Hematopoietic multipotent progenitor cell treated with erythropoietin and hydrocortisone succinate and interleukin-3 and kit ligand, for 15 days (in vitro differentiated cells): ENCODE results near the gene ARID4B.
"Not testable (repeated sequence)": the region's sequence is repeated elsewhere in the genome, so short reads cannot be mapped to it uniquely, and the experiment has no call there.

Source experiments
- DNase-seq: peaks from one replicate; pipeline ENCODE4 v3.0.0-alpha.2; 2015; ENCODE audit warnings: low spot score

ARID4B gene

DNA sequence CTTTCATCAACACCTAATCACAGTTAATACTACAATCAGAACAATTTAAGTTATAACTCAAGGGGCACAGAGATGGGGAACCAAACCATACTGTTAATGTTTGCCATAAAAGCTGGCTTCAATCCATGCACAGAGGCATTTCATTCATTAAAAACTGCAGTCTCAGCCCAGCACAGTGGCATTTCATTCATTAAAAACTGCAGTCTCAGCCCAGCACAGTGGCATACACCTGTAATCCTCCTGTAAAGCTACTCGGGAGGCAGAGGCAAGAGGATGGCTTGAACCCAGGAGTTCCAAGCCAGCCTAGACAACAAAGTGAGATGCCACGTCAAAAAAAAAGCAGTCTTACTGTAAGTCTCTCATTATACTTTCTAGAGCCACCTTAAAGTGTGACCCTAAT is 29.2 kb downstream of the ARID4B start:
- no peak for DNase-seq

DNA sequence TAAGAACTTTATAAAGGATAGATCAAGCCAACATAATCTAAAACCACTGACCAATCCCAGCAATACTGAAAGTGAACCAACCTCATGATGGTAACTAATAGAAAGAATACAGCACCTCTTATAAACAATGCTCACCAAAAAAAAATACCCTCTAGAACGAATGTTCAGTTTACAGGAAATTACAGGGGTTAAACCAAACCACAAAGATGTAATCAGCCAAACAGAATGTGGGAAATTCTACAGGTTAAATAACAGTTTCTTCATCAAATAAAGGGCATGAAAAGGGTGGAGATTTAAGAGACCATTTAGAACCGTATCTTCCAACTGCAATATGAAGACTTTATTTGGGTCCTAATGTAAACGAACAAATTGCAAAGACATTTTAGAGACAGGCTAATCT is 30.4 kb downstream of the ARID4B start:
- DNase-seq: no peak

DNA sequence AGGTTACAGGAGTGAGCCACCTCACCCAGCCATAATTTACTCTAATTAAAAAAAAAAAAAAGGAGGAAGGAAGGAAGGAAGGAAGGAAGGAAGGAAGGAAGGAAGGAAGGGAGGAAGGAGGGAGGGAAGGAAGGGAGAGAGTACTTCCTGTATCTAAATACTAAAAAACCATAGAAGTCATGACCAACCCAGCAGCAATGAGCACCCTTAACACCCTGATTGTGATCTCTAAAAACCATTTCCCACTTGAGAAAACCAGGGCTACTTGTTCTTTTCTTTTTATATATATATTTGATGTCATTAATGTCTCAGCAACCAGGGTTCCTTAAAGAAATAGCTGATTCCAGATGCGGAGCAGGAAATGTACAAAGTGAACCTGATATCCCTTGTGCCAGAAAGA is 31.2 kb downstream of the ARID4B start:
- DNase-seq: no peak

DNA sequence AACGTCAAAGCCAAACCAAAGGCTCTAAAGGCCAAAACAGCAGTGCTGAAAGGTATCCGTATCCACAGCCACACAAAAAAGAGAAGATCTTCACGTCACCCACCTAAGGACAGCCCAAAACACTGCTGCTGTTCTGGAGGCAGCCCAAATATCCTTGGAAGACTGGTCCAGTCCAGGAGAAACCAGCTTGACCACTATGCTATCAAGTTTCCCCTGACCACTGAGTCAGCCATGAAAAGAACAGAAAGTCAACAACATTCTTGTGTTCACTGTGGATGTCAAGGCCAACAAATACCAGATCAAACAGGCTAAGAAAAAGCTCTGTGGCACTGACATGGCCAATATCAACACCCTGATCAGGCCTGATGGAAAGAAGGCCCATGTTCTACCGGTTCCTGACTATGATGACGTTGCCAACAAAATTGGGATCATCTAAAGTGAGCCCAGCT is 32.1 kb downstream of the ARID4B start:
- DNase-seq: no peak

DNA sequence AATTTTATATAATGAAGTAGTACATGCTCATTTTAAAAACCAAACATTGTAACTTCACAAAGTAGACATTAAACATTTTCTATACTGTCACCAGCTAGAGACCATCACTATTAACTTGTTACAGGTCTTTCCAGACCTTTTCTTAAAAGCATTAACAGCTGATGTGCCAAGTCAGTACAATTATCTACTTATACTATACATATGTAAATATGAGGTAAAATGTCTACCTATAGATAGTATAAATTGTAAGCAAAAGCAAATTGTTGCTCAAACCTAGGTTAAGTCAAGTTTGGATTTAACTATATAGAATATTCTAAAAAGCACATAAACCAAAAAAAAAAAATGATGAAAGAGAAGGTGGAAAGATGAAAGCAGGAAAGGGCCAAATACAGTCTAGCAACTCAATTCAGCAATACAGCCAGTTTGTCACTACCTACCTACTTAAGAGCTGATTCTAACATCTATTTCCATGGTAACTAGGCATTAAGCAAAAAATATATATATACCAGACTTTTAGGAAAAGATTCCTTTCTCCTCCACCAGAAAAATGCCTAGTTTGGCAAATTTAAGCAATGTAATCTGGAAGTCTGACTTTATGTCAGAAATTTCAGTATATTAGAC is 34.5 kb downstream of the ARID4B start:
- no peak for DNase-seq

DNA sequence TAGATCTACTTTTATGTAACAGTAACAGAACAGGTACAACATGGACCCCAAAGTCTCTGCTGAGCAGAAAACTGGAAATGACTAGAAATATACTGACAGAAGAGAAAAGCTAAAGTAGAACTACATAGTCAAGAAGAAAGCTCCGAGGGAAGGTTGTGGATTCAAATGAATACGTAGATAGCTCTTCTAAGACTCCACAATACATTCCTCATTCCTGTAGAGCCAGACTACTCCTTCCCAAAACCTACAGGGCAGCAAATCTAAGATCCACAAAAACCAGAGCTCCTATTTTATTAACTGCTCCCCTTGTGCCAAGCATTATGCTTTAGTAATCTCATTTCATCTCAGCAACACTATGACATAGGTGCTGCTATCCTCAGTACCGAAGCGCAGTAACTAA is 35.2 kb downstream of the ARID4B start:
- no peak for DNase-seq

DNA sequence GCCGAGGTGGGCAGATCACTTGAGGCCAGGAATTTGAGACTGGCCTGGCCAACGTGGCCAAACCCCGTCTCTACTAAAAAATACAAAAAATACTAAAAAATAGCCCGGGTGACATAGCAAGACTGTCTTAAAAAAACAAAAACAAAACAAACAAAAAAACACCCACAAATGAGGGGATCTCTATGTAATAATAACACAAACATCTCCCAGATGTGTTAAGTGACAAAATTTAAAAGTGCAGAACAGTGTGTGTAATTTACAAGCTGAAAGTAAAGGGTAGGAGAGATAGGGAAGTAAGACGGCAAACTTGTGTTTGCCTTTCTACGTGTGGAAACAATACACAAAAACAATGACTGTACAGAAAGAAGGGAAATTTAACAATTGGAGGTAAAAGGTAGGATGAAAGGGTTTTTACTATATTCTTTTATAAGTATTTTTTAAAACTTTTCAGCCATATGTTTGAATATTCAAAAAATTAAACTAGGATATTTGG is 36.3 kb downstream of the ARID4B start:
- no peak for DNase-seq

DNA sequence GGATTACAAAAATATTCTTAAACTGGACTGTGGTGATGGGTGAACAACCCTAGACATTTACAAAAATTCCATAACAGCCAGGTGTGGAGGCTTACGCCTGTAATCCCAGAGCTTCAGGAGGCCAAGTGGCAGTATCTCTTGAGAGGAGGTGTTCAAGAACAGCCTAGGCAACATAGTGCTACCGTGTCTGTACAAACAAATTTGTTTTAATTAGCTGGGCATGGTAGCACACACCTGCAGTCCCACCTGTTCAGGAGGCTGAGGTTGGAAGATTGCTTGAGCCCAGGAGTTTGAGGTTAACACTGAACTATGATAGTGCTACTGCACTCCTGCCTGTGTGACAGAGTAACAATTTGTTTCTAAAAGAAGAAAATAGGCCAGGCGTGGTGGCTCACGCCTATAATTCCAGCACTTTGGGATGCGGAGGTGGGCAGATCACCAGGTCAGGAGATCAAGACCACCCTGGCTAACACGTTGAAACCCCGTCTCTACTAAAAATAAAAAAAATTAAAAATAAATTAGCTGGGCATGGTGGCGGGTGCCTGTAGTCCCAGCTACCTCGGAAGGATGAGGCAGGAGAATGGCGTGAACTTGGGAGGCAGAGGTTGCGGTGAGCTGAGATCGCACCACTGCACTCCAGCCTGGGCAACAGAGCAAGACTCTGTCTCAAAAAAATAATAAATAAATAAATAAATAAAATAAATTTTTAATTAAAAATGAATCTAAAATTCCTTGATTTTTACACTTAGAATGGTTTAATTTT is 37.1 kb downstream of the ARID4B start:
- no peak for DNase-seq

DNA sequence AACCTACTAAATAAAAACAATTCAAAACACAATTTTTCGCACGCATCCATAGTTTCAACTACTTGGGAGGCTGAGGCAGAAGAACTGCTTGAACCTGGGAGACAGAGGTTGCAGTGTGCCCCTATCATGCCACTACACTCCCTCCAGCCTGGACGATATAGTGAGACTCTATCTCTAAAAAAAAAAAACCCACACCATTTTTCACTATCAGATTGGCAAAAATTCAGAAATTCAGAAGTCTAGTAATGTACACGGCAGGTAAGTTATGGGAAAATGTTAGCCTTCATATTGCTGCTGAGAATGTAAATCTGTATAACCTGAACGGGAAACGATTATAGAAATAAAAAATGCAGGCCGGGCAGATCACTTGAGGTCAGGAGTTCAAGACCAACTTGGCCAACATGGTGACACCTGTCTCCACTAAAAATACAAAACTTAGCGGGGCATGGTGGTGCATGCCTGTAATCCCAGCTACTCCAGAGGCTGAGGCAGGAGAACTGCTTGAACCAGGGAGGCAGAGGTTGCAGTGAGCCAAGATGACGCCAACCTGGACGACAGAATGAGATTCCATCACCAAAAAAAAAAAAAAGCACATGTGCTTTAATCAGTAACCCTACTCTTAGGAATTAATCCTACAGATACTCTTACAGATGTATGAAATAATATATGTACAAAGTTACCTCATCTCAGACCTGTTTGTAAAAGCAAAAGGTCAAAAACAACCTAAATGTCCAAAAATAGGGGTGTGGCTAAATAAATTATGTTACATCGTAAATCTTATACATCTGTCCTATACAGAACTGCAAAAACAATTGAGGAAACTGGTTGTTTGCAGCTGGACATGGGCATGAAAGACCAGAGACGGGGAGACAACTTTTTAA is 37.9 kb downstream of the ARID4B start:
- DNase-seq: no peak

DNA sequence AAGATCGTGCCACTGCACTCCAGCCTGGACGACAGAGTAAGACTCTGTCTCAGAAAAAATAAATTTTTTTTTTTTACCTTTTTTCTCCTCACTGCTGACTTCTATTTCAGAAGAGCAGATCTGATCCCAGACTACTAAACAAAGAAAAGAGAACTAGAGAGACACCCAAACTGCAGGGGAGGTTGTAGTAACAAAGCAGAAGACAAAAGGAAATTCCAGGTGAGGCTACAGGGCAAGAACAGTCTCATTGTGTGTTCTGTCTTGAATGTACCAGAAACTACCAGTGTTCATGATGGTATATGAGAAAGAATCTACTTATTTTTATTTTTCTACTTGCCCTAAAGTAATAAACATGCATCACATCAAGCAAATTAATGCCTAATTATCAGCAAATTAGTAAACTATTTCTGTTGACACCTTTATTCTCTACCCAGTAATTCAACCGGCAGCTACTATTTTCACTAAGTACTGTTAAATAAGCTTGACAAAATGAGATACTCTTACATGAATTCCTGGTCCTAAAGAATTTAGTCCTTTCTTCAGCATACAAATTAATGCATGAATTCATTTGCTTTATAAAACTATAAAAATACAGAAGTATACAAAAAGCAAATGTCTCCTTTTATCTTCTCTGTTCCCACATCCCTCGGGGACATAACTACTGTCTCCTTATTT is 40.6 kb downstream of the ARID4B start:
- DNase-seq: no peak

DNA sequence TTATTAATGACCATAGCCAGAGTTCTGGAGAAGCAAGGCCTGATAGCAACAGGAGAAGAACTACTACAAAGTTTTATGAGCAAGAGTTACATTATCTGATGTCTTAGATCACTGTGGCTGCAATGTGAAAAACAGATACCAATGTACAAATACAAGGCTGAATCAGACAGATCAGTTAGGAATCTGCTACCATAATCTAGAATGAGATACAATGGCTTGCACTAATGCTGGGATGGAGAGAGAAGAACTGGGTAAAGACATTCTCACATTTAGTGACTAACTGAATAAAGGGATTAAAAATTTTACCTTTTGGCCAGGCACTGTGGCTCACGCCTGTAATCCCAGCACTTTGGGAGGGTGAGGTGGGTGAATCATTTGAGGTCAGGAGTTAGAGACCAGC is 41.3 kb downstream of the ARID4B start:
- no peak for DNase-seq

DNA sequence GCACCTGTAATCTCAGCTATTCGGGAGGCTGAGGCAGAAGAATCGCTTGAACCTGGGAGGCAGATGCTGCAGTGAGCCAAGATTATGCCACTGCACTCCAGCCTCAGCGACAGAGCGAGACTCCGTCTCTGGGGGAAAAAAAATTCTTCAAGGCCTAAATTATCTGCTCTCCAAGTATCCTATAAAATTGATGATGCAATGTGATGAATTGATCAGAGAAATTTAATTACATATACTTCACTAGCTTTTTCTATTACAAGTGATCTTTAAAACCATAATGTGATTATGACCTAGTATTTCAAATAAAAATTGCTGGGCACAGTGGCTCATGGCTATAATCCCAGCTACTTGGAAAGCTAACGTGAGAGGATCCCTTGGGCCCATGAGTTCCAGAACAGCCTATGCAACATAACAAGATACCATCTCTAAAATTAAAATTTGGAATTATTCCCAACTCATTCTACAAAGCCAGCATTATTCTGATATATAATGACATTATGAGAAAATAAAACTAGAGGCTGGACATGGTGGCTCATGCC is 43.7 kb downstream of the ARID4B start:
- DNase-seq: no peak

DNA sequence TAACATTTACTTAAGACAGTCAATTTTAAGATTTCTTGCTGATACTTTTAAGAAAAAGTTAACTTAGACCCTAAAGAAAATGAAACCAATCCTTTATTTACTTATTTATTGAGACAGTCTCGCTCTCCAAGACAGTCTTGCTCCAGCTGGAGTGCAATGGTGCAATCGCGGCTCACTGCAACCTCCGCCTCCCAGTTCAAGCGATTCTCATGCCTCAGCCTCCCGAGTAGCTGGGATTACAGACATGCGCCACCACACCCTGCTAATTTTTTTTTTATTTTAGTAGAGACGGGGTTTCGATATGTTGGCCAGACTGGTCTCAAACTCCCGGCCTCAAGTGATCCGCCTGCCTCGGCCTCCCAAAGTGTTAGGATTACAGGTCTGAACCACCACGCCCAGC is 44.3 kb downstream of the ARID4B start:
- not testable (repeated sequence) for DNase-seq

DNA sequence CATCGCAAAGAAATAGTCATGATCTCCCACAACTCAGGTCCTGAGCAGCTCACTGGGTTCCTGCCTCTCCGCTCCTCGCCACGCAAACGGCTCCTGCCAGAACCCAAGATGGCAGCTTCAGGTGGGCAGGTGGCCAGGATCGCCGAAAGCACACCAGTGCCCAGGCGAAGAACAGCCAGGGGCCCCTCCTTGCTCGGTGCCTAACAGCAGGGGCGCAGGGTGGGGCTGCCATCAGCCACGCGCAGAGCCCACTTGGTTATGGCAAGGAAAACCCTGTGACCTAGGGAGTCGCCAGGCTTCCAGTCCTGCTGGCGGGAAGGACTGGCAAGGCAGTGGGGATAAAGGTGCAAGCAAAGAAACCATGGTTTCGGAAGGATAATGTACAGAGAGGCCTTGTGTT is 47.5 kb downstream of the ARID4B start:
- DNase-seq: no peak

DNA sequence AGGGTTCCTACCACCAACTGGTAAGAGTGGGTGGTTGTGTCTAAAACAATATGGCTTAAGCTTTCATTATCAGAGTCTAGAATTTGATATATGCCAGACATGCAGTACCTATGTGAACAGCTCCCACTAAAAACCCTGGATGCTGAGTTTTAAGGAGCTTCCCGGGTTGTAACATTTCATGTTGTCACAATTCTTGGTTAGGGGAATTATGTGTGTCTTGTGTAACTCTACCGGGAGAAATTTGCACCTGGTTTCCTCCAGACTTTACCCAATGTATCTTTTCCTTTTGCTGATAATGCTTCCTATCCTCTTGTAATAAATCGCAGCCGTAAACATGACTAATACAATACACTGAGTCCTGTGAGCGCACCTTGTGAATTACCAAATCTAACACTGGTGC is 48.3 kb downstream of the ARID4B start:
- DNase-seq: no peak

DNA sequence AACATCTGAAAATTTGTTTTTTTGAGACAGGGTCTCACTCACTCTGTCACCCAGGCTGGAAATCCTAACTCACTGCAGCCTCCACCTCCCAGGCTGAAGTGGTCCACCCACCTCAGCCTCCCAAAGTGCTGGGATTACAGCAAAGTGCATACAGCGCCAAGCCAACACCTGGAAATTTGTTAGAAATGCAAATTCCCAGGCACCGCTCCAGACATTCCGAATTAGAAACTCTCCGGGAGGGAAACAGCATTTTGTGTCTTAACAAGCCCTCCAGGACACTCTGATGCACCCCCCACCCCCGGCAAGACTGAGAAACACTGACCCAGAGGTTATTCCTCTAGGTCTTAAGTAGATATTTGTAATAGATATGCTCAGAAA is 49.1 kb downstream of the ARID4B start:
- no peak for DNase-seq

DNA sequence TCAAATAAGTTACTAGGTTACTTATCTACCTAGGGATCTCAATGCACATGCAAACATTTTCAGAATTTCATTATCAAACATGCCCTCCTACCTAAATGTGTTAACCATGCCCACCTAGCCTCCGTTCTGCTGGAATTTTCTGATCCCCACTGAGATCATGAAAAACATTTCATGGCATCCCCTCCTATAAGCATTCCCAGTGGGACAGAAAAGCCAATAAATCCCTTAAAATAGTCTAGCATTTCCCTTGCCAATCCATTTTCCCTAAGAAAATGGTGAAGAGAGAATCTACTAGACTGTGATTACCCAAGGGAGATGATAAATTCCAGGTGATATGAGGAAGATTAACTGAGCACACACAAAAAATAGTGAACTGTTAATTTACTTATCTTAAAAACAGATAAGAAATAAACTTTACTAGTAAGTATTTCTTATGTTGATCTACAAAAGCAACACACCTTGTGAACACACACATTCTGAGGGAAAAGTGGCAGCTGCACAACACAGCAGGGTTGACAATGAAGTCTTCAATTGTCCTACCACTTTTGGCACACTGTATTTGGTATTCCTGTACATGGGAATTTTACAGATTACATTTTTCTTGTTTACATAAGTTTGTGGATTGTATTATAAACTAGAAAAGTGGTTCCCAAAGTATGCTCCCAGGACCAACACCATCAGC is 49.6 kb downstream of the ARID4B start:
- DNase-seq: no peak

DNA sequence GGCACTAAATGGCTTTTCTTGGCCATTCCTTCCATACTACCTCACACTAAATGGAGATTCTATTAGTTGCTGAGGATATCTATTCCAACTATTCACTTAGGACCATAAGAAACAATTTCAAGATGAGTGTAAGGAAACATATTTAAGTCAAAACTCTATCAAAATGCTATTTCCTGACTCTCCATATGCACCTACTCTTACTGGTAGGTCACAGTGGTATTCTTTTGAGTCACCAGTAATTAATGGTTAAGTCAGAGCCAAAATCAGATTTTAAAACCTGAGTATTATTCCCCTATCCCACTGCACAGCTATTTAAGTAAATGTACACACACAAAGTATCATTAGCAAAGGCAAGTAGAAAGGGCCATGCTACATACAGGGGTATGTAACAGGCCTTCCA is 50.3 kb downstream of the ARID4B start:
- DNase-seq: no peak

DNA sequence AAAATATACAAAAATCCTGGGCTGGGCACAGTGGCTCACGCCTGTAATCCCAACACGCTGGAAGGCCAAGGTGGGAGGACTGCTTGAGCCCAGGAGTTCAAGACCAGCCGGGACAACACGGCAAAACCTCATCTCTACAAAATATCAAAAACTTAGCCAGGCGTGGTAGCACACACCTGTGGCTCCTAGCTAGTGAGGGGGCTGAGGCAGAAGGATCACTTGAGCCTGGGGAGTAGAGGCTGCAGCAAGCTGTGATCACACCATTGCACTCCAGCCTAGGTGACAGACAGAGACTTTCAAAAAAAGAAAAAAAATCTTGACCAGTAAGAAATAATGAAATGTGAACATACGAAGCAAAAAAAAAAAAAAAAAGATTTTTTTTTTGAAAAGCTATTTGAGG is 52.1 kb downstream of the ARID4B start:
- DNase-seq: no peak

DNA sequence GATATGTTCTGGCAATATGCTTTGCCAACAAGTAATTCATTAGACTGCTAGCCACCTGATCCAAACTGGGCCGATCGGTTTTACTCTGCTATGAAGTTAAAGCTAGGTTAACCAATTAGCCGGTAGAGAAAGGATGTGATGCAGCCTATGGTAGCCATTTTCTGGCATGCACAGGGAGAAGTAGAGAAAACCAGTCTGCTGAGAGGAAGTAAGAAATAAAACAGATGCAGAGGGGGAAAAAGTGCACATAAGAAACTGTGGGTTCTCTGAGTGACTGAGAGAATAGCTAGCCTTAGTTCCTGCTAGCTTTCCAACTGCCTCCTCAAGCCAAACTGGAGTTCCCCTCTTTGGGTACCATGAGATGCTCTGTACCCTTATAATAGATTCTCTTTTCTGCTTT is 52.8 kb downstream of the ARID4B start:
- no peak for DNase-seq

DNA sequence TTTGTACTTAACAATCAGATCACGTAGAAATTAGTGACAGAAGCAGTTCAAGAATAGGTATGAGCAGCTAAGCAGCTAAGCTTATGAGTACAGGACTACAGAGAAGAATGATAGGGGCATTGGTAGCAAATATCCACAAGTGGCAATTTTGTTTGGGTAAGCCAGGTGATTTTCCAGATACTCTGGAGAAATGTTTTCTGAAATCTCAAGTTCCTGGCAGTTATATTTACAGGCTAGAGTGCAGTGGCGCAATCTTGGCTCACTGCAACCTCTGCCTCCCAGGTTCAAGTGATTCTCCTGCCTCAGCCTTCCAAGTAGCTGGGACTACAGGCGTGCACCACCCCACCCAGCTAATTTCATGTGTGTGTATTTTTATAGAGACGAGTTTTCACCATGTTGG is 55.1 kb downstream of the ARID4B start:
- DNase-seq: no peak
